ENCODE results near the gene ADD2. TPM values are rescaled to one million over a fixed set of nuclear protein-coding genes. Genes with fewer than 3 reads are reported as not detected.

ADD2 gene
- total RNA-seq, 1 donor from 2014 or later, result 45.3 TPM

DNA sequence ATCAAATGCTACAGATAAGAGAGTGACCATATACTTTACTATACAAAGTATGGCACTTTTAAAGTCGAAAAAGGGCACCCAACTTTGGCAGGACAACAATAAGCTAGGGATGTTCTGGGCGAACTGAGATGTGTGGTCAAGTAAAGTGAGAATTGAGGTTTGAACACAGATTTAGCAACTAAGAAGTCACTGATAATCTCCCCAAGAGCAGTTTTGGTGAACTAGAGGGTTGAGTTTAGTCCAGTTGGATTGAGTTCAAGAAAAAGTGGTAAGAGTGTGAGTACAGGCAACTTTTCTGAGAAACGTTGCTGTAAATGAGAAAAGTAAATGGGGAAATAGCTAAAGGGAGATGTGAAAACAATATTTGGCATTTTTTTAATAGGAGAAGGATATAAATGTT is 148.8 kb downstream of the ADD2 start:
- Mint-ChIP-seq H3K27me3 (ENCODE audit: insufficient read depth, low read depth) (peaks cover 9% of the 10 kb centered on the region), H3K9me3 (no peaks in the 10 kb centered on the region), H3K36me3 (no peaks in the 10 kb centered on the region), H3K27ac (no peak overlapping the region), H3K4me3 (no peak overlapping the region), H3K4me1 (peaks cover 2% of the 10 kb centered on the region)
- TF ChIP-seq EZH2 (IDR thresholded peaks at IDR 0.05) (no peak), CTCF (IDR thresholded peaks at IDR 0.05) (no peak), EZH2phosphoT487 (IDR thresholded peaks at IDR 0.05) (no peak)
- no peak overlapping the region for H2AFZ ChIP-seq (replicated peaks)
- DNase-seq (ENCODE audit: low spot score), result no peak
- no peaks in the 10 kb centered on the region for H3F3A ChIP-seq (ENCODE audit: low read depth)
- H3K4me2 ChIP-seq, result no peak overlapping the region
- no peaks in the 10 kb centered on the region for H3K4me1 ChIP-seq
- no peaks in the 10 kb centered on the region for H3K9me3 ChIP-seq (ENCODE audit: low read depth)
- peaks cover 6% of the 10 kb centered on the region for H3K27me3 ChIP-seq
- H3K27ac ChIP-seq, result no peak overlapping the region
- no peak overlapping the region for H3K9ac ChIP-seq
- no peaks in the 10 kb centered on the region for H3K79me2 ChIP-seq (ENCODE audit: low read depth)
- H3K36me3 ChIP-seq, result no peaks in the 10 kb centered on the region
- no peak overlapping the region for H3K4me3 ChIP-seq
- no peaks in the 10 kb centered on the region for H4K20me1 ChIP-seq (ENCODE audit: low read depth)

DNA sequence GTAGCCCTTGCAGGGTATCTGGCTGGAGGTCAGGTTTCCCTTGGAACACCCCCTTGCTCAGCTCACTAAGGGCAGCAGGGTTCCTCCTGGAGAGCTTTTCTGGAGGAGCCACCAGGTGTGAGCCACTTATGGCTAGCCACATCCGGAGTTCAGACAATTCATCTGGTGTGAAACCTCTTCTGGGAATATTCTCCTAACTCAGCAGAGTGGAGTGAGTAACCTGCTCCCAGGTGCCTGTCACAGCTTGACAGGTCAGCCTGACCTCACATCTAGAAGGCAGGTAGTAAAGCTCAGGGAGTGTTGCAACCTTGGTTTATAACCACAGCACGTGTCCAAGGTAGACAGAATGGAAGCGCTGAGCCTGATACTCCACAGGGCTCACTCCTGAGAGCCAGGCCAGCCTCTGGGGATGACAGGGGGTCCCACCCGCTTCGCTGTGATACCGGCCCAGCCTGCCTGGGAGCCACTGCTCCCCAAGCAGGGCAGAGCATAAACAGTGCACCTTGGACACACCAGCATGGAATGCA is 151.8 kb downstream of the ADD2 start:
- no peak for DNase-seq (ENCODE audit: low spot score)
- no peak overlapping the region for H3K4me3 Mint-ChIP-seq
- TF ChIP-seq CTCF (IDR thresholded peaks at IDR 0.05), result no peak
- TF ChIP-seq EZH2 (IDR thresholded peaks at IDR 0.05), result no peak
- TF ChIP-seq EZH2phosphoT487 (IDR thresholded peaks at IDR 0.05), result no peak
- H3K36me3 Mint-ChIP-seq, result no peaks in the 10 kb centered on the region
- Histone ChIP-seq H2AFZ (replicated peaks) (no peak overlapping the region), H3K27ac (no peak overlapping the region), H4K20me1 (ENCODE audit: low read depth) (no peaks in the 10 kb centered on the region), H3K4me3 (no peak overlapping the region), H3K9ac (no peak overlapping the region), H3K4me2 (no peak overlapping the region), H3K36me3 (no peaks in the 10 kb centered on the region), H3K4me1 (no peaks in the 10 kb centered on the region), H3K27me3 (peaks cover 3% of the 10 kb centered on the region), H3K79me2 (ENCODE audit: low read depth) (no peaks in the 10 kb centered on the region), H3K9me3 (ENCODE audit: low read depth) (no peaks in the 10 kb centered on the region), H3F3A (ENCODE audit: low read depth) (no peaks in the 10 kb centered on the region)
- H3K4me1 Mint-ChIP-seq, result peaks cover 2% of the 10 kb centered on the region
- H3K9me3 Mint-ChIP-seq, result no peaks in the 10 kb centered on the region
- no peak overlapping the region for H3K27ac Mint-ChIP-seq
- H3K27me3 Mint-ChIP-seq (ENCODE audit: insufficient read depth, low read depth), result peaks cover 3% of the 10 kb centered on the region

DNA sequence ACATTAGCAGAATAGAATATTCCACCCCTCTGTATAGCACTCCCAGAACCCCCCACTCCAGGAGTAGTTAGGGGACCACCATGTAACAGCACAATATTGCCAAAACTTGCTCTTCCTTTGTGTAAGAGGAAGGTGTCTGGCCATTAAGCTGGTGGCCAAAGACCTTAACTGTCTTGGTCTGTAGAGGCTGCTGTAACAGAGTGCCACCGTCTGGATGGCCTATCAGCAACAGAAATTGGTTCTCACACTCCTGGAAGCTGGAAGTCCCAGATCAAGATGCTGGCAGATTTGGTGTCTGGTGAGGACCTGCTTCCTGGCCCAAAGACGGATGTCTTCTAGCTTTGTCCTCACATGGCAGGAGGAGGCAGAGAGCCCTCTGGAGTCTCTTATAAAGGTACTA is 152.8 kb downstream of the ADD2 start:
- Histone ChIP-seq H3K79me2 (ENCODE audit: low read depth) (no peaks in the 10 kb centered on the region), H3K9ac (no peak overlapping the region), H3K9me3 (ENCODE audit: low read depth) (no peaks in the 10 kb centered on the region), H3F3A (ENCODE audit: low read depth) (no peaks in the 10 kb centered on the region), H3K36me3 (no peaks in the 10 kb centered on the region), H3K27me3 (peaks cover 3% of the 10 kb centered on the region), H3K4me3 (no peak overlapping the region), H4K20me1 (ENCODE audit: low read depth) (no peaks in the 10 kb centered on the region), H2AFZ (replicated peaks) (no peak overlapping the region), H3K4me1 (no peaks in the 10 kb centered on the region), H3K4me2 (no peak overlapping the region), H3K27ac (no peak overlapping the region)
- TF ChIP-seq EZH2phosphoT487 (IDR thresholded peaks at IDR 0.05), result no peak
- TF ChIP-seq EZH2 (IDR thresholded peaks at IDR 0.05), result no peak
- no peak for TF ChIP-seq CTCF (IDR thresholded peaks at IDR 0.05)
- Mint-ChIP-seq H3K27ac (no peak overlapping the region), H3K4me3 (no peak overlapping the region), H3K27me3 (ENCODE audit: insufficient read depth, low read depth) (peaks cover 3% of the 10 kb centered on the region), H3K4me1 (peaks cover under 1% of the 10 kb centered on the region), H3K9me3 (no peaks in the 10 kb centered on the region), H3K36me3 (no peaks in the 10 kb centered on the region)
- no peak for DNase-seq (ENCODE audit: low spot score)

Measured in neural progenitor cell (in vitro differentiated cells).